Esophagus muscularis mucosa (tissue), 4 donors: ENCODE measurements around the gene THBS1.

Source experiments
- CTCF ChIP-seq, 3 experiments: fragments of 200-600 bp in 2 of 3; fragments of 450-650 bp in 1 of 3; sonication (generic) in 2 of 3; IDR thresholded peaks; one replicate each; pipeline ENCODE4 v1.5.1; 2017 to 2019; ENCODE audit warnings: antibody characterized with exemption in 3 of 3, mild to moderate bottlenecking in 2 of 3, moderate library complexity in 1 of 3
- EP300 ChIP-seq: sonication (generic); formaldehyde crosslinking; IDR thresholded peaks from one replicate; pipeline ENCODE4 v1.6.1; 2017; ENCODE audit warnings: antibody characterized with exemption
- POLR2A ChIP-seq: fragments of 450-650 bp; IDR thresholded peaks from one replicate; pipeline ENCODE4 v1.6.1; 2017; ENCODE audit warnings: antibody characterized with exemption, moderate library complexity, mild to moderate bottlenecking, low read depth
- POLR2AphosphoS5 ChIP-seq, 2 donors: sonication (generic); formaldehyde crosslinking; IDR thresholded peaks; one replicate each; pipeline ENCODE4 v1.6.1; 2017; ENCODE audit warnings: antibody characterized with exemption in 2 of 2

GRCh38 chr15:39594446-39595337 is 13.8 kb downstream of the THBS1 start:
- no peak for TF ChIP-seq CTCF (IDR thresholded peaks at IDR 0.05)
- no peak for TF ChIP-seq POLR2A
- TF ChIP-seq POLR2AphosphoS5 (IDR thresholded peaks at IDR 0.05): peak in 1 of 2 donors; percentile 12
- TF ChIP-seq EP300: no peak
